ENCODE results near the gene XPNPEP2.

- TF ChIP-seq CTCF (IDR thresholded peaks at IDR 0.05) (no peak), POLR2A (IDR thresholded peaks at IDR 0.05) (no peak)
Measured at GRCh38 chrX:129721870-129722269, 16.9 kb upstream of the XPNPEP2 start.
